ENCODE measurements around the gene SOSTDC1. TPM values are rescaled to one million over a fixed set of nuclear protein-coding genes. Genes with fewer than 3 reads are reported as not detected.
"Not testable (repeated sequence)": the region's sequence is repeated elsewhere in the genome, so short reads cannot be mapped to it uniquely, and the experiment has no call there.

Gene SOSTDC1
- total RNA-seq, 1 donor from 2014 or later, result 1.4 TPM

- no peak for DNase-seq (ENCODE audit: low spot score)
- no peak for ATAC-seq
- intact Hi-C loops (cut with DNase I), result no loop called here
Observed at GRCh38 chr7:16463949-16464715, 1.4 kb downstream of the SOSTDC1 start.

- DNase-seq (ENCODE audit: low spot score), result no peak
- no peak for ATAC-seq
- intact Hi-C loops (cut with DNase I), result no loop called here
Observed at GRCh38 chr7:16463520-16463919, 2.0 kb downstream of the SOSTDC1 start.

DNA sequence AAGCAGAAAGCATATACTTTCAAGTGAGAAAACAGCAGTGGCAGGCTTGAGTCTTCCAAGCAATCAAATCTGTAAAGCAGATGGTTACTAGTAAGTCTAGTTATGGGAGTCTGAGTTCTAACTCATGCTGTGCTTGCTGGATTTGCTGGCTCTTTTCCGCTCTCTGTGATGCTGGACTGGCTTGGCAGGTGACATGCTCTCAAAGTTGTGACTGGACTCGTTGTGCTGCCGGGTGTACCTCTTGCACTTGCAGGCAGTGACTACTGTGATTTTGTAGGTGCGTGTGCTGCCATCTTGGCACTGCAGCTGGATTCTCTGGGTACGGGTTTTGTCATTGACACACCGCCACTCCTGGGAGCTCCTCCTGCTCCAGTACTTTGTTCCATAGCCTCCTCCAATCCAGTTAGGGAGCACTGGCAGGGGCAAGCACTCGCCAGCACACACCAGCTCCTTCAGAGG lies 3.1 kb downstream of the SOSTDC1 start:
- no peak for ATAC-seq
- intact Hi-C loops (cut with DNase I), result no loop called here
- DNase-seq (ENCODE audit: low spot score), result no peak

GRCh38 chr7:16460789-16461493 lies 4.6 kb downstream of the SOSTDC1 start:
- DNase-seq (ENCODE audit: low spot score) (no peak), ATAC-seq (no peak)
- intact Hi-C loops (cut with DNase I), result no loop called here

DNA sequence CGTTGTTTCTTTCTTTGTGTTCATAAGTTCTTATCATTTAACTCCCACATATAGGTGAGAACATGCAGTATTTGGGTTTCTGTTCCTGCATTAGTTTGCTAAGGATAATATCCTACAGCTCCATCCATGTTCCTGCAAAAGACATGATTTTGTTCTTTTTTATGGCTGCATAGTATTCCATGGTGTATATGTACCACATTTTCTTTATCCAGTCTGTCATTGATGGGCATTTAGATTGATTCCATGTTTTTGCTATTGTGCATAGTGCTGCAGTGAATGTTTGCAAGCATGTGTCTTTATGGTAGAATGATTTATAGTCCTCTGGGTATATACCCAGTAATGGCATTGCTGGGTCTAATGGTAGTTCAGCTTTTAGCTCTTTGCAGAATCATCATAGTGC lies 9.2 kb downstream of the SOSTDC1 start:
- DNase-seq (ENCODE audit: low spot score); intact Hi-C loops (cut with DNase I); ATAC-seq: not testable (repeated sequence)

DNA sequence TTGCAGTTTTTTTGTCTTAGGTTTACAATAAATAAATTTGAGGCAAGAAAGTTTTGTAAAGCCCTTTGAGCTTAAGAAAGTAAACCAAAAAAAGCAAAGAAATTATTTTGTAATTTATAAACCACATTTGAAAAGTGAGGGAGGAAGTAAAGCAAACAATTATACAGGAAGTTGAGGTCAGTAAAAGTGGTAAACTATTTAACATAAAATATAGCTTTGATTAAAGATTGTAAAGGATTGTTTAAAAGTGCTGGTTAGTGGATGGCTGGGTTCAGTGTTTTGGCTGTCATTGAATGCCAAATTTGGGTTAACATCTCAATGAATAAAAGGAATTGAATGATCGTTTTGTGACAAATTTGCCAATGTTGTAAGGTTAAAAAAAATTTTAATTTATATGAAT lies 9.9 kb downstream of the SOSTDC1 start:
- DNase-seq (ENCODE audit: low spot score), result no peak
- ATAC-seq, result no peak
- intact Hi-C loops (cut with DNase I), result no loop called here

GRCh38 chr7:16450366-16450765 lies 15.2 kb downstream of the SOSTDC1 start:
- no peak for DNase-seq (ENCODE audit: low spot score)
- intact Hi-C loops (cut with DNase I), result no loop called here
- ATAC-seq, result no peak

DNA sequence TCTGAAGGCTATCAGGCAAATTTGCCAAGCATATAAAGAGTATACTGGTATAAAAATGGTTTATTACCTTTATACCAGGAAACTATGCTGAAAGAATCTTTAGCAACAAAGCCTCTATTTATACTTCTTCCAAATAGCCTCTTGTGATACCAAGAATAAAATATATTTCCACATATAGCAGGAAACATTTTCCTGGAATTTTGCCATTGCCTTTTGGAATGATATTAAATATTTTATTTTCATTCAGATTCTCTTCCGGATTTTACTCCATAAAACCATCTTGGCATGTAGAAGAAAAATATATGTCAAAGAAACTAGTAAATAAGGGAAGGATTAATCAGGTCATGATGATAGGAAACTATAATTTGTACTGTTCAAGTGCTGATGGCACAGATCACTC lies 17.7 kb downstream of the SOSTDC1 start:
- ATAC-seq (no peak), DNase-seq (ENCODE audit: low spot score) (no peak)
- intact Hi-C loops (cut with DNase I), result no loop called here

GRCh38 chr7:16446508-16446907 lies 19.0 kb downstream of the SOSTDC1 start:
- intact Hi-C loops (cut with DNase I), result no loop called here
- DNase-seq (ENCODE audit: low spot score), result no peak
- no peak for ATAC-seq

DNA sequence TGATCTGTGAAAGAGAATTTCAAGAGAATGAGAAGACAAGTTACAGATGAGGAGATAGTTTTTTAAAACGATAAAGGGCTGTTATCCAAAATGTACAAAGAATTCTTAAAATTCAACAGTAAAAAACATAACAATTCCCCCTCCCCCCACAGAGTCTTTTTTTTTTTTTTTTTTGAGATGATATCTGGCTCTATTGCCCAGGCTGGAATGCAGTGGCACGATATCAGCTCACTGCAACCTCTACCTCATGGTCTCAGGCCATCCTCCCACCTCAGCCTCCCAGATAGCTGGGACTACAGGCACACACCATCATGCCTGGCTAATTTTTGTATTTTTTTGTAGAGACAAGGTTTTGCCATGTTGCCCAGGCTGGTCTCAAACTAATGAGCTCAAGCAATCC lies 21.7 kb downstream of the SOSTDC1 start:
- intact Hi-C loops (cut with DNase I); DNase-seq (ENCODE audit: low spot score); ATAC-seq: not testable (repeated sequence)

GRCh38 chr7:16438988-16439387 lies 26.6 kb downstream of the SOSTDC1 start:
- ATAC-seq (no peak), DNase-seq (ENCODE audit: low spot score) (no peak)
- intact Hi-C loops (cut with DNase I), result no loop called here

- ATAC-seq, result no peak
- intact Hi-C loops (cut with DNase I), result no loop called here
- no peak for DNase-seq (ENCODE audit: low spot score)
Observed at GRCh38 chr7:16436306-16436705, 29.2 kb downstream of the SOSTDC1 start.

DNA sequence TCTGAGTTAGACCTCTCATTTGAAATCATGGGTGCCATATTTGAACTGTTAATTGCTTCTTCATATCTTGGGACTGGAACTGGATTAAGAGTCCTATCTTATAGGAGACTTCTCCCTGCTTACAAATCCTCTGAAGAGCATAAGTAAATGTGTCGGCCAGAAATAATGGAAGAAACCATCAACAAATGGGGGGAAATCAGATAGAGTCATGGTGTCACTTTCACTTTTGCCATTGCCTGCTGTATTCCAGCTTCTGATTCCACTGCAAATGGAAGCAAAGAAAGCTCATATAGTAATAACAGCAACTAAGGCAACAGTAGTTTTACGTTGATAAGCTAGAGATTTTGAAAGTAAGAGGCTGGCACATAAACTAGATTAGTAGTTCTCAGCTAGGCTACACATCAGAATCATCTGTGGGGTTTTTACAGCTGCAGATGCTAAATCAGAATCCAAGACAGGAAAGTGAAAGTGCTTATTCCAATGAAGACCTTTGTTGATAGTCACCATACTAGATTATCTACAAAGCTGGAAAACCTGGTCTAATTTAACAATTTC lies 31.9 kb downstream of the SOSTDC1 start:
- DNase-seq (ENCODE audit: low spot score) (no peak), ATAC-seq (no peak)
- intact Hi-C loops (cut with DNase I), result no loop called here

- ATAC-seq (no peak), DNase-seq (ENCODE audit: low spot score) (no peak)
- intact Hi-C loops (cut with DNase I), result no loop called here
Observed at GRCh38 chr7:16432425-16432731, 33.2 kb downstream of the SOSTDC1 start.

DNA sequence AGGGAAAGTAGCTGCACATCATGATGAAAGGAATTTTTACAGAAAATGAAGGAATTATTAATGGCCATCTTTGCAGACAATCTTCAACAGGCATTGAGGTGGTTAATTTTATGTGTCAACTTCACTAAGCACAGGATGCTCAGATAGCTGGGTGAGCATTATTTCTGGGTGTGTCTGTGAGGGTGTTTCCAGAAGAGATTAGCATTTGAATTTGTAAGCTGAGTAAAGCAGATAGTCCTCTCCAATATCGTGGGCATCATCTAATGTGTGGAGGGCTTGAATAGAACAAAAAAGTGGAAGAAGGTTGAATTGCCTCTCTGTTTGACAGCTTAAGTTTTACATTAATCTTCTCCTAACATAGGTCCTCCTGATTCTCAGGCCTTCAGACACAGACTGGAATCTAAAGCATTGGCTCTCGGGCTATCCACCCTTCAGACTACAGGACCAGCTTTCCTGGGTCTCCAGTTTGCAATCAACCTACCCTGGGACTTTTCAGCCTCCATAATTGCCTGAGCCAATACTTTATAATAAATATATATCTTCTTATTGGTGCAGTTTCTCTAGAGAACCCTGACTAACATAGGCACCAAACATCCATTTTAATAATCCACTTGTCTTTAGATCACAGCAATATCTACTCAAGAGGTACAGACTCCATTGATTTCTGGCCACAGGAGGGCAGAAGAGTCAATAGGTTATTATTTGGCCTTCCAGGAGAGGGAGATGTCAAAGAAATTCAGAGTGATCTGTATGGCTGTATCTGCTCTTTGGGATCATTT lies 33.7 kb downstream of the SOSTDC1 start:
- intact Hi-C loops (cut with DNase I), result no loop called here
- DNase-seq (ENCODE audit: low spot score), result no peak
- ATAC-seq, result no peak

- ATAC-seq (no peak), DNase-seq (ENCODE audit: low spot score) (no peak)
- intact Hi-C loops (cut with DNase I), result no loop called here
Observed at GRCh38 chr7:16430133-16430532, 35.4 kb downstream of the SOSTDC1 start.

GRCh38 chr7:16428672-16429071 lies 36.9 kb downstream of the SOSTDC1 start:
- ATAC-seq, result no peak
- intact Hi-C loops (cut with DNase I), result no loop called here
- DNase-seq (ENCODE audit: low spot score), result no peak

- ATAC-seq (no peak), DNase-seq (ENCODE audit: low spot score) (no peak)
- intact Hi-C loops (cut with DNase I), result no loop called here
Observed at GRCh38 chr7:16428182-16428581, 37.4 kb downstream of the SOSTDC1 start.

- intact Hi-C loops (cut with DNase I), result no loop called here
- no peak for DNase-seq (ENCODE audit: low spot score)
- no peak for ATAC-seq
Observed at GRCh38 chr7:16423761-16424160, 41.8 kb downstream of the SOSTDC1 start.

DNA sequence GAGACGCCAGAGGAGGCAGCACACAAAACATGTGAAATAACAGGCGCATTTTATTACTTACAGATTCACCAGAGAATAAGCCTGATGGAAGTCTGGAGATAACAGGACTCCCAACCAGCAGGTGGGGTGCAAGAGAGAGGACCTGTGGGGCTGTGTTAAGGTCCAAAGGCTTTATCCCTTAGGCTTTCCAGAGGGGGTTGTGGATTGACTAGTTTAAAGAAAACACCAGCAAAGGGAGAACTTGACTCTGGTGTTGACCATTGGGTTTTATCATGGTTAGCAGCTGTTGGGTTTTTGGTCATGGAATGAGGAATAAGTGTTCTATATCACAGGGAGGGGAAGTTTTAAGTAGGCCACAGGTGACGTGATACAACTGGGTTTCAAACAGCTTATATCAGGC lies 42.6 kb downstream of the SOSTDC1 start:
- DNase-seq (ENCODE audit: low spot score) (no peak), ATAC-seq (no peak)
- intact Hi-C loops (cut with DNase I), result no loop called here
